Sigmoid colon (tissue), 7 donors: ENCODE results near the gene STRIP2. TPM values are rescaled to one million over a fixed set of nuclear protein-coding genes. Genes with fewer than 3 reads are reported as not detected.

ENCODE experiments used
- DNase-seq: peaks from one replicate; pipeline ENCODE4 v3.0.0-alpha.2; 2019
- H3K27ac ChIP-seq, 4 donors: fragments of 200-600 bp; sonication (generic); one replicate each; pipeline ENCODE4 v1.5.1; 2016 to 2019; ENCODE audit warnings: mild to moderate bottlenecking in 1 of 4
- H3K27me3 ChIP-seq, 3 donors: fragments of 200-600 bp; sonication (generic); one replicate each; pipeline ENCODE4 v1.5.1; 2019; ENCODE audit warnings: mild to moderate bottlenecking in 1 of 3
- H3K36me3 ChIP-seq, 4 donors: fragments of 200-600 bp; sonication (generic); one replicate each; pipeline ENCODE4 v1.5.1; 2016 to 2019
- H3K4me1 ChIP-seq, 4 donors: fragments of 200-600 bp; sonication (generic); one replicate each; pipeline ENCODE4 v1.5.1; 2017 to 2019
- H3K4me3 ChIP-seq, 4 donors: fragments of 200-600 bp; sonication (generic); one replicate each; pipeline ENCODE4 v1.5.1; 2017 to 2019; ENCODE audit warnings: mild to moderate bottlenecking in 2 of 4, moderate library complexity in 1 of 4
- H3K9me3 ChIP-seq, 4 donors: fragments of 200-600 bp in 3 of 4; sonication (generic) in 3 of 4; one replicate each; pipeline versions ENCODE4 v1.5.1 to v1.6.1; 2013 to 2019
- EP300 ChIP-seq, 4 donors: sonication (generic); formaldehyde crosslinking; IDR thresholded peaks; one replicate each; pipeline ENCODE4 v1.6.1; 2017; ENCODE audit warnings: antibody characterized with exemption in 4 of 4
- POLR2A ChIP-seq, 2 donors: fragments of 450-650 bp; IDR thresholded peaks; one replicate each; pipeline ENCODE4 v1.6.1; 2016; ENCODE audit warnings: antibody characterized with exemption in 2 of 2, mild to moderate bottlenecking in 2 of 2, moderate library complexity in 2 of 2
- POLR2AphosphoS5 ChIP-seq, 4 donors: sonication (generic); formaldehyde crosslinking; IDR thresholded peaks; one replicate each; pipeline ENCODE4 v1.6.1; 2017; ENCODE audit warnings: antibody characterized with exemption in 4 of 4
- WGBS, 2 donors: extraction: QIAGEN DNeasy Blood & Tissue Kit; methylation state at CpG; one replicate each; pipeline ENCODE4 v1.1.7; 2013; 5-methylcytosine and 5-hydroxymethylcytosine counted together
- intact Hi-C: fragments of 100-400 bp; cut with DNase I; formaldehyde crosslinking; loops from one replicate; pipeline ENCODE4 v1.15.1; 2023
- polyA plus RNA-seq, 3 donors: library from polyadenylated mRNA; stranded (reverse); fragments of 200-250 nt; gene quantifications; one replicate each; pipeline ENCODE4 v1.2.3, GENCODE V29; 2013
- total RNA-seq, 4 donors: library from RNA; depleted of rRNA; stranded (reverse); fragments of >200 nt; gene quantifications; one replicate each; pipeline ENCODE4 v1.1.0, GENCODE V29; 2016
- TF ChIP-seq, protein P1 (sequence below), 4 experiments: fragments of 450-650 bp in 3 of 4; fragments of 200-600 bp in 1 of 4; IDR thresholded peaks; one replicate each; pipeline ENCODE4 v1.5.1; 2016 to 2019; ENCODE audit warnings: antibody characterized with exemption in 4 of 4, mild to moderate bottlenecking in 3 of 4, moderate library complexity in 2 of 4
- donor health status: healthy with polysubstance abuse.
- donor health status: Bipolar disorder and iron deficiency.
- donor health status: healthy.

Gene STRIP2
- total and polyA plus RNA-seq, 7 donors: 0.49 to 4.4 (median 1.0) TPM; not detected in 1

GRCh38 chr7:129501760-129502707 lies 67.8 kb downstream of the STRIP2 start, which contains the start of gene SMKR1:
SMKR1 (plus strand) TSS chr7:129502531; CDS start chr7:129502825, 294 bp downstream.
- Histone ChIP-seq H3K36me3 (no peaks in the 10 kb centered on the region), H3K27ac (no peak within 1 kb of the TSS), H3K9me3 (no peaks in the 10 kb centered on the region), H3K4me1 (peaks cover 0 to 17% (median 8%) of the 10 kb centered on the region in 4 donors), H3K27me3 (peaks cover 0 to 16% (median 0%) of the 10 kb centered on the region in 3 donors), H3K4me3 (peak within 1 kb of the TSS; percentile 25 to 60 (median 53))
- WGBS, 2 donors: 3 to 5% methylated on average over 89 of the region's 89 CpGs
- intact Hi-C loops: no loop called here
- peak; percentile 71 for DNase-seq
- TF ChIP-seq EP300 (IDR thresholded peaks at IDR 0.05): no peak
- no peak for TF ChIP-seq POLR2AphosphoS5 (IDR thresholded peaks at IDR 0.05)
- TF ChIP-seq, protein P1, sequence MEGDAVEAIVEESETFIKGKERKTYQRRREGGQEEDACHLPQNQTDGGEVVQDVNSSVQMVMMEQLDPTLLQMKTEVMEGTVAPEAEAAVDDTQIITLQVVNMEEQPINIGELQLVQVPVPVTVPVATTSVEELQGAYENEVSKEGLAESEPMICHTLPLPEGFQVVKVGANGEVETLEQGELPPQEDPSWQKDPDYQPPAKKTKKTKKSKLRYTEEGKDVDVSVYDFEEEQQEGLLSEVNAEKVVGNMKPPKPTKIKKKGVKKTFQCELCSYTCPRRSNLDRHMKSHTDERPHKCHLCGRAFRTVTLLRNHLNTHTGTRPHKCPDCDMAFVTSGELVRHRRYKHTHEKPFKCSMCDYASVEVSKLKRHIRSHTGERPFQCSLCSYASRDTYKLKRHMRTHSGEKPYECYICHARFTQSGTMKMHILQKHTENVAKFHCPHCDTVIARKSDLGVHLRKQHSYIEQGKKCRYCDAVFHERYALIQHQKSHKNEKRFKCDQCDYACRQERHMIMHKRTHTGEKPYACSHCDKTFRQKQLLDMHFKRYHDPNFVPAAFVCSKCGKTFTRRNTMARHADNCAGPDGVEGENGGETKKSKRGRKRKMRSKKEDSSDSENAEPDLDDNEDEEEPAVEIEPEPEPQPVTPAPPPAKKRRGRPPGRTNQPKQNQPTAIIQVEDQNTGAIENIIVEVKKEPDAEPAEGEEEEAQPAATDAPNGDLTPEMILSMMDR (IDR thresholded peaks at IDR 0.05): no peak
- no peak for TF ChIP-seq POLR2A (IDR thresholded peaks at IDR 0.05)

DNA sequence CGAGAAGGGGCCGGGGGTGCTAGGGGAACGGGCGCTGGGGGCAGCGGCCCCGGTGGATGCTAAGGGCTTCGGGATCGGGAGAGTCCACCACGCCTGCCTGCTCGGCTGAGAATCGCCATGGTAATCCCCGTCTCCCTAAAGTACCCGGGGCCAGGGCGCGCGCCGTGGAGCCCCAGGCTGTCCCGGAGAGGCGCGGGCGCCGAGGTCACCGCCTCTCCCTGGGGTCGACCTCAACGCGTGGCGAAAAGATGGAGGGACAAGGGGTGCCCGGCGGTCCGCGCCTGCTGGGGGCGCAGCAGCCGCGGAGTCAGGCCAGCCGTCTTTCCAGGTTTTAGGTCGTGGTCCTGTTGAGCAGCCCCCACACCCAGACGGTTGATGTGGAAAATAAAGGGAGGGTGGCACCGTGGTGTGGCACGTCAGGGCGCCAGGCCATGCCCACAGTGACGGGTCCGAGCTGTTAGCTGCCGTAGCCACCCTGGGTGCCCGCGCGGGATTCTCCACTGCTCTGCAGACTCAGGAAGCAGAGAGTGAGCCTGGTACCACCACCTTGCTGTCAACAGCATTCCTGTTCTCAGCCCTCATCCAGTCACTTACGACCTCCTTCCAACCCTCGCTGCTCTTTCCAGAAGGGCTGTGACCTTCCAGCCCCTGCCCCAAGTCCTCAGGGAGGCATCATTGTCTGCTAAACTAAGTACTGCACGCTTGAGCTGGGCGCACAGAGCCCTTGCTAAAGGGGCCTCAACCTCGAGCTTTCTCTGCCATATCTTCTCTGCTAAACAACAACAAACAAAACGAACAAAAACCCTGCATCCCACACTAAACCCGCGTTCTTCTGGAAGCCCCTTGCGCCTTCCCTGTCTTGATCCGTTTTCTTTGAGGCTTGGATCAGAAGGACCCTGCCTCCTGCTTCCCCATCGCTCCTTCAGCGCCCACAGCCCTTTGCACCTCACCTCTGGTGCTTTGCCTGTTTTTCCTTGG lies 68.8 kb downstream of the STRIP2 start:
- Histone ChIP-seq H3K27ac (no peak overlapping the region), H3K4me1 (peaks cover 0 to 17% (median 8%) of the 10 kb centered on the region in 4 donors), H3K9me3 (no peaks in the 10 kb centered on the region), H3K36me3 (no peaks in the 10 kb centered on the region), H3K27me3 (peaks cover 0 to 16% (median 0%) of the 10 kb centered on the region in 3 donors), H3K4me3 (peak overlapping the region; percentile 25 to 60 (median 53))
- intact Hi-C loops: no loop called here
- TF ChIP-seq POLR2A (IDR thresholded peaks at IDR 0.05) (no peak), EP300 (IDR thresholded peaks at IDR 0.05) (no peak), POLR2AphosphoS5 (IDR thresholded peaks at IDR 0.05) (no peak)
- TF ChIP-seq, protein P1 (IDR thresholded peaks at IDR 0.05): no peak
- DNase-seq: no peak
- 12 to 14% methylated on average over 58 of the region's 58 CpGs for WGBS, 2 donors

GRCh38 chr7:129503725-129504124 lies 69.5 kb downstream of the STRIP2 start:
- Histone ChIP-seq H3K9me3 (no peaks in the 10 kb centered on the region), H3K27ac (no peak overlapping the region), H3K36me3 (no peaks in the 10 kb centered on the region), H3K4me1 (peaks cover 0 to 17% (median 8%) of the 10 kb centered on the region in 4 donors), H3K27me3 (peaks cover 0 to 18% (median 0%) of the 10 kb centered on the region in 3 donors), H3K4me3 (no peak overlapping the region)
- no peak for DNase-seq
- WGBS, 2 donors: 91 to 94% methylated on average over 8 of the region's 8 CpGs
- intact Hi-C loops: no loop called here
- TF ChIP-seq EP300 (IDR thresholded peaks at IDR 0.05): no peak
- no peak for TF ChIP-seq POLR2A (IDR thresholded peaks at IDR 0.05)
- TF ChIP-seq, protein P1 (IDR thresholded peaks at IDR 0.05): no peak
- no peak for TF ChIP-seq POLR2AphosphoS5 (IDR thresholded peaks at IDR 0.05)

DNA sequence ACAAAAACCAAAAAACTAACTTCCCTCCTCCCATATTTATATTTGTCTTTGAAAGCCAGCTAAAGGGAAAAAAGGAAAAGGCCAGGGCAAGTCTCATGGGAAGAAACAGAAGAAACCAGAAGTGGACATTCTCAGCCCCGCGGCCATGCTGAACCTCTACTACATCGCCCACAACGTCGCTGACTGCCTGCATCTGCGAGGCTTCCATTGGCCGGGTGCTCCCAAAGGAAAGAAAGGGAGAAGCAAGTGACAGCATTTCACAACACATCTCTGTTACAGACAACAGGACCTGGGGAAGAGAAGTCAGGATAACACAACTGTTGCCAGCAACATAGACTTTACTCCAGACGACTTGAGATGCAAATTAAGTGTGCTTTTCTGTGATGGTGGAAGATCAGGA lies 78.0 kb downstream of the STRIP2 start:
- H3K36me3 ChIP-seq: no peaks in the 10 kb centered on the region
- peaks cover 0 to 5% (median 0%) of the 10 kb centered on the region in 3 donors for H3K27me3 ChIP-seq
- no peaks in the 10 kb centered on the region for H3K9me3 ChIP-seq
- intact Hi-C loops: no loop called here
- no peak overlapping the region for H3K4me3 ChIP-seq
- DNase-seq: no peak
- H3K27ac ChIP-seq: no peak overlapping the region
- TF ChIP-seq POLR2A (IDR thresholded peaks at IDR 0.05) (no peak), EP300 (IDR thresholded peaks at IDR 0.05) (no peak), POLR2AphosphoS5 (IDR thresholded peaks at IDR 0.05) (no peak)
- TF ChIP-seq, protein P1 (IDR thresholded peaks at IDR 0.05): no peak
- H3K4me1 ChIP-seq: no peaks in the 10 kb centered on the region
- WGBS, 2 donors: 80 to 82% methylated on average over 8 of the region's 8 CpGs
